ENCODE measurements around the gene RBM20.
"Not testable (repeated sequence)": the region's sequence is repeated elsewhere in the genome, so short reads cannot be mapped to it uniquely, and the experiment has no call there.

The RBM20 gene

GRCh38 chr10:110765513-110766319 lies 121.6 kb downstream of the RBM20 start:
- no peak for DNase-seq (ENCODE audit: low read depth)

GRCh38 chr10:110767601-110768000 lies 123.5 kb downstream of the RBM20 start:
- DNase-seq (ENCODE audit: low read depth) = not testable (repeated sequence)

DNA sequence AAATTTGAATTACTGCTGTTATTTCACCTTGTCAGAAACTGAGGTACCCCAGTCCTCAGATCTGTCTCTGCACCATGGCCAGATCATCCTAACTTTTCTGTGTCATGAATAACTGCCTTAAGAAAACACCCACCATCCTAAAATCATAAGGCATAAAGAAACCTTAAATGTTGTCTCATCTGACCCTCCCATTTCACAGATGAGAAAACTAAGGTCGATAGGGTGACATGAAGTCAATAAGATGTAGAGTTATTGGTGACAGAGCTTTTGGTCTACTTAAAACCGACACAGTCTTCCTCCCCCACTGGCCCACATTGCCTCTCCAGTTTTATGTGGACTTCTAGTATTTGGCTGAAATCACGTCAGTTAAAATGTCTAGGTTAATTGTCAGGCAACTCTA lies 126.1 kb downstream of the RBM20 start:
- DNase-seq (ENCODE audit: low read depth) = no peak

GRCh38 chr10:110771486-110771885 lies 127.3 kb downstream of the RBM20 start:
- no peak for DNase-seq (ENCODE audit: low read depth)

- DNase-seq (ENCODE audit: low read depth) = no peak
These were observed 127.9 kb downstream of the RBM20 start for GRCh38 chr10:110771991-110772390.

DNA sequence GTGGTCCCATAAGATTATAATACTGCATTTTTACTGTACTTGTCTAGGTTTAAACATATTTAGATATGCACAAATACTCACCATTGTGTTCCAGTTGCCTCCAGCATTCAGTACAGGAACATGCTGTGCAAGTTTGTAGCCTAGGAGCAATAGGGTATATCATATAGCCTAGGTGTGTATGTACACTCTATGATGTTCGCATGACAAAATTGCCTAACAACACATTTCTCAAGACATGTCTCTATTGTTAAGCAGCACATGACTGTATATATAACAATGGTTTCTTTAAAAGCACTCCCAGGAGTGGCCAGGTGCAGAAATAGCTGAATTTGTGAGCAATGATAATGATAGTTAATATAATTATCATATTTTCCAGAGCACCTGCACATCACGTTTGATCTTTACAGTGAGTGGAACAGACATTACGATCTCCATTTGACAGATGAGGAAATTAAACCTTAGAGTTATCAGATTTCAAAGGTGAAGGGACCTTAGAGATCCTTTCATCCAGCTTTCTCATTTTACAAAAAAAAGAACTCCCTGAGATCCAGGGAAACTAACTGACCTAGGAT lies 128.4 kb downstream of the RBM20 start:
- DNase-seq (ENCODE audit: low read depth) = no peak

- DNase-seq (ENCODE audit: low read depth) = no peak
These were observed 129.5 kb downstream of the RBM20 start for GRCh38 chr10:110773693-110774068.

DNA sequence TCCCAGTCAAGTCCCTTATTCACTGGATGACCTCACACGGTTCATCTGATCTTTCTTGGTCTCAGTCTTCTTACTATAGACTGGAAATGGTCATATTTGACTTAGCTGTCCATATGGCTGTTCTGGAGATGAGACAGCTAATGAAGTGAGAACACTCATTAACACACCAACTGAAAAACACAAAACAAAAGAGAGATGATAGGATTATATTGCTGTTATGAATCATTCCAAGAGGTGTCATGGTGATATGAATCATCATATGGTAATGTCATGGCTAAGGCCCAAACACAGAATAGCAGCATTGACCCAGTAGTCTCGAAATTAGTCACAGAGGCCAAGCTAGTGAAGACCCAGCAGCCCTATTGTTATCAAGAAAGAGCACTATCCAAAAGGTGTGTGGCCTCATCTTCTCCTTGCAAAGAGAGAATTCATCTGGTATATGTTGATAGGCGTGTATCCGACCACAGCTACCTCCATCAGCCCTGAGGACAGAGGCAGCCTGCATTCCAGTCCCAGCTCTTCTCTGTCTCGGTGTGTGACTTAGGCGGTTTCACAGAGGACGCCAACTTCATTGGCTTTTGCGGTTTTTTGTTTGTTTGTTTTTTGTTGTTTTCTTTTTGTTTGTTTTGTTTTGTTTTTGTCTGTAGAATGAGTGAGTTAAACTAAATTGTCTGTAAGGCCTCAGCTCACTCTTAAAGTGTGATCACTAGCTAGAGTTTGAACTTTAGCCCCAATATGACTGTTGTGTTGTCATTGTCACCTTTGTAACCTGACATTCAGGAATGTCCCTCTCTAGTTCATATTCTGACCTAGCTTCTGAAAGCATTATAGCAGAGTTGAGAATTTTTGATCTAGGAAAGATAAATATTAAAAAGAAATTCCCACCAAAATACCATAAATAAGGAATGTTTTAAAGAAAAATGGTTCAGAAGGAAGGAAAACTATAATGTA lies 130.2 kb downstream of the RBM20 start:
- no peak for DNase-seq (ENCODE audit: low read depth)

DNA sequence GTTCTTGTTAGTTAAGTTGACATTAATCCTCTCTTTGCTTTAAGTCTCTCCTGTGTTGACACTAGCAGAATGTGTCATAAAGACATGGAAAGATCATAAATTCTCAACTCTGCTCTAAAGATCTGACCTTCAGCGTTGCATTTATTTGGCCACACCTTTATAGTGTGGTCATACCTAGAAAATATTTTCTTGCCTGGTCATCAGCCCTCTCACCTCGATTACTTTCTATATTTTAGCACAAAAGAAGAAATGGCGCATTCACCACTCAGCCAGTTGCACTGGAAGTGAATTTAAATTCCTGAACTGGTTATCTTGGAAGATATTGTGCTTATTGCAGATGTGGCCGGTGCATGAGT lies 130.9 kb downstream of the RBM20 start:
- no peak for DNase-seq (ENCODE audit: low read depth)

- no peak for DNase-seq (ENCODE audit: low read depth)
These were observed 131.3 kb downstream of the RBM20 start for GRCh38 chr10:110775406-110775805.

DNA sequence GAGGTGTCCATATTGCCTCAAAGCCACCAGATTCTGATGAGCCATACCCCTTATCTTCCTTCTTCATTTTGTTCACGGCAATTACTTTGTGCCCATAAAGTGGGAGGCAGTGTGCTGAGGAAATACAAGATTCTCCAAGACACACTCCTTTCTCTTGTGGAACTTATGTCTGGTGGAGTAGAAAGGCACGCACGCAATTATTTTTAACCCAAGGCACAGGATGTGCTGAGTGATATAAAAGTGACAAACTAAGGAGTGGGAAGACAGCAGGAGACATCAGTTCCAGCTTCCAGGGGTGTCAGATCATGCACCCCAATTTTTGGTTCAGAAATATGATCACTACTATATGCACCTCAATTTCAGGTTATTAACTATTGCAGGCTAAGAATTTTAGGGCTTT lies 132.9 kb downstream of the RBM20 start:
- DNase-seq (ENCODE audit: low read depth) = no peak

GRCh38 chr10:110777661-110778060 lies 133.5 kb downstream of the RBM20 start:
- no peak for DNase-seq (ENCODE audit: low read depth)

DNA sequence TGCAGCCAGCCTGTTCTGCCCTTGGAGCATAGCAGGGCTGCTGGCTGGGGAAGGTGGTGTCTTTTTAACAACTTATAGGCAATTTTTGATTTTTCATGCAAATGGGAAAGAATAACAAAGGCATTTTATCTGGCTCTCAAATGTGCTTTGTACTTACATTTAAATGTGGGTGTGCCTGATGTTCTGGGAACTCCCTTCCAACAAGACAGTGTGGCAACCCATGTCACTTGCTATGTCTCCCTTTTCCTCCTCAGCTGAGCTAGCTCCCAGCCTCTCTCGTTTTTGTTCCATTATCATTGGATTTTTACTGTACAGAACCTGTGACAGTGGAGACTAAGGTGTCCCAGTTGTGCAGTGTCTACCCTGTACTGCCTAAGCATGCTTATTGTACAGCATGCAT lies 134.1 kb downstream of the RBM20 start:
- DNase-seq (ENCODE audit: low read depth) = no peak

- no peak for DNase-seq (ENCODE audit: low read depth)
These were observed 135.4 kb downstream of the RBM20 start for GRCh38 chr10:110779489-110779888.

GRCh38 chr10:110780704-110781103 lies 136.6 kb downstream of the RBM20 start:
- DNase-seq (ENCODE audit: low read depth) = no peak

DNA sequence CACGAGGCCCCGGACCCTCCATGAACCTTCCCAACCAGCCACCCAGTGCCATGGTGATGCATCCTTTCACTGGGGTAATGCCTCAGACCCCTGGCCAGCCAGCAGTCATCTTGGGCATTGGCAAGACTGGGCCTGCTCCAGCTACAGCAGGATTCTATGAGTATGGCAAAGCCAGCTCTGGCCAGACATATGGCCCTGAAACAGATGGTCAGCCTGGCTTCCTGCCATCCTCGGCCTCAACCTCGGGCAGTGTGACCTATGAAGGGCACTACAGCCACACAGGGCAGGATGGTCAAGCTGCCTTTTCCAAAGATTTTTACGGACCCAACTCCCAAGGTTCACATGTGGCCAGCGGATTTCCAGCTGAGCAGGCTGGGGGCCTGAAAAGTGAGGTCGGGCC lies 137.0 kb downstream of the RBM20 start:
- no peak for DNase-seq (ENCODE audit: low read depth)

DNA sequence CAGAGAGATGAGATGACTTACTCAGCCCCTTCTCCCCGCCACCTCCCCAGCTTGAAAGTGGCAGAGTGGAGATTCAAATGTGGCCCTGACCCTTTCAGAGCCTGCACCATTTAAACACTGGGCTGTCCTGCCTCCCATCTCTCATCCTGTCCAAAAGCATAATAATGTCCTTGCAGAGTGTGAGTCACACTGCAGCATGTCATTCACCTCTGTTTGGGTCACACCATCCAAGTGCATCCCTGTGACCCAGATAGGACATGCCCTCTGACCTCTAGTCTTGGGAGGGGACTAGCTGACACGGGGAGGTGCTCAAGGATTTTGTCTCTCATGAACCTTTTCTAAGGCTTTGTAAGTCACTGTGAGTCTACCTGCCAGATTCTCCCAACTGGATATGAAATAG lies 138.5 kb downstream of the RBM20 start:
- no peak for DNase-seq (ENCODE audit: low read depth)

DNA sequence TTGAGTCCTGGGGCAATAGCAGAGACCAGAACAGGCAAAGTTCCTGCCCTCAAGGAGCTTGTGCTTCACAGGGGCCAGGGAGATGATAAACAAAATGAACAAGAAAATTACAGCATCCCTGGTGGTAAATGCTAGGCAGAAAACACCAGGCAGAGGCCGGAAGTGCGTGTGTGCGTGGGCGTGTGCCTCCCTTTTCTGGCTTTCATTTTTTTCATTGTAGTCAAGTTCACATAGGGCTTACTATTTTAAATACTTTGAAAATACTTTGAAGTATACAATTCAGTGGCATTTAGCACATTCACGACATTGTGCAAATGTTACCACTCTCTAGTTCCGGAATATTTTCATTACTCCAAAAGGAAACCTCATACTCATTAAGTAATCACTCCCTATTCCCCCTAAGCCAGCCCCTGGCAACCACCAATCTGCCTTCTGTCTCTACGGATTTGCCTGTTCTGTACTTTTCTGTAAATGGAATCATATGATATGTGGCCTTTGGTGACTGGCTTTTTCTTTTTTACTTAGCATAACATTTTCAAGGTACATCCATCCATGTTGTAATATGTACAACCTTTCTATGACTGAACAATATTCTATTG lies 139.5 kb downstream of the RBM20 start:
- peak; percentile 47 for DNase-seq (ENCODE audit: low read depth)

- DNase-seq (ENCODE audit: low read depth) = no peak
These were observed 140.1 kb downstream of the RBM20 start for GRCh38 chr10:110784198-110784597.

GRCh38 chr10:110786172-110786571 lies 142.0 kb downstream of the RBM20 start:
- DNase-seq (ENCODE audit: low read depth) = no peak

DNA sequence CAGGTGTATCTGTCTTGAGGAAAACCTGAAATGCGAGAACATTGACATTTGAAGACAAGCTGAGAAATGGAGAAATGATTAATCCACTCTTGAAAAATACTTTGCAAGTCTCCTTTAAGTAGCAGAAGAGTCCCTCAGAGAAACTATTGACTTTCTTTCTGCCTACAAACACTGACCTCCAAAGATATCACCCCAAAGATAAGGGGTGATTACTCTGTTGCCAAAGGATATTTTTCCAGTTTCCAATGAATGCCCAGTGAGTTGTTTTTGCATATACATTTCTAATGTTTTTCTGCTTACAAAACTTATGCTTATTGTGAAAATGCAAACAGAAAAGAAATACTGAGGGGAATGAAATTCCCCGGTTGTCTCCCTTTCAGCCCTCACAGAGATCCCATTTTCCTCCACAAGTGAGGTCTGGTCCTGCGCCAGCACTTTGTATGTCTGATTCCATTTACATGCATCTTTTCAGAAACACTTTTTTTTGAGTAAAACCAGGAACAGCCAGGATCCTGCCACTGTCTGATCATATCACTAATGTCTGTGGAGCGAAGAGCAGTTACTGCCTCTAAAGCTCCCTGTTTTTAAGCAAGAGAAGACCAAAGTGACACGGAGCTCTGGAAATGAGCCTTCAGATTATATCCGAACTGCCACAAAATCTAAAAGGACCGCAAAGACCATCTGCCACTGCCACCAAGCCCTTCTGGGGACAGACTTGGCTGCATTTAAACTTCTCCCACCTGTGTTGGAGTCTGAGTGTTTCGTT lies 144.7 kb downstream of the RBM20 start:
- no peak for DNase-seq (ENCODE audit: low read depth)

All from activated T-helper 1 cell treated with Interleukin-2 at 50 U/mL for 16 hours (primary cell).